ENCODE results near the gene RIMKLB.

RIMKLB gene

DNA sequence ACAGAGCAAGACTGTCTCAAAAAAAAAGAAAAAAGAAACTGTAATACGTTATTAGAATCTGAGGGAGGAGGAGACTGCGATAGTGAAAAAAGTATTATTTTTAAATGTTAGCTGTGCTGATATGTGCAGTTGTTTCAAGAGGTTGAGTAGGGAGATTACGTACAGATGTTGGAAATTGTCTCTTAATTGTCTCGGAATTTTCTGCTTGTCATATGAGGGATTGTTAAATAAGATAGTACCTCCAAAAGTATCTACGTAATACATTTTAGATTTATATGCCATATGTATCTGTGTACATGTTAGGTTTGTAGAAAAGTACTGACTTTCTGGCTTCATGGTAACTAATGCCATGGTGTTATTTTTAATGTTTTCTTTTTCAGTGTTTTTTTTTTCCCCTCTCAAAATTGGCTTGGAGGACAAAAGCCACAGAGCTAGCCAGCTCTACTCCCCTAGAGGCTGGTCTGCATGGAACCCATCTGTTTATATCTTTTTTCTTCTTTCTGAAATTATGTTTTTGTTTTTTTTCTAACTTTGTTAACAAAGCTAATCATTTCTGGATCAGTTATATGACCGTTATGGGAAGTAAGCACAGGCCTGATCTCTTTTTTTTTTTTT, 3.4 kb downstream of the RIMKLB start:
- TF ChIP-seq FOXP2 (optimal IDR thresholded peaks at IDR 0.05; ENCODE audit: borderline replicate concordance, extremely low read depth, extremely low read length, insufficient read depth) (no peak), POLR2AphosphoS5 (IDR thresholded peaks at IDR 0.05; ENCODE audit: low read depth, low read length) (no peak), TAF1 (IDR thresholded peaks at IDR 0.05; ENCODE audit: borderline replicate concordance, insufficient read depth, low read length) (no peak), SIN3A (IDR thresholded peaks at IDR 0.05; ENCODE audit: borderline replicate concordance, insufficient read depth, low read length) (no peak)
- TF ChIP-seq, protein P1, sequence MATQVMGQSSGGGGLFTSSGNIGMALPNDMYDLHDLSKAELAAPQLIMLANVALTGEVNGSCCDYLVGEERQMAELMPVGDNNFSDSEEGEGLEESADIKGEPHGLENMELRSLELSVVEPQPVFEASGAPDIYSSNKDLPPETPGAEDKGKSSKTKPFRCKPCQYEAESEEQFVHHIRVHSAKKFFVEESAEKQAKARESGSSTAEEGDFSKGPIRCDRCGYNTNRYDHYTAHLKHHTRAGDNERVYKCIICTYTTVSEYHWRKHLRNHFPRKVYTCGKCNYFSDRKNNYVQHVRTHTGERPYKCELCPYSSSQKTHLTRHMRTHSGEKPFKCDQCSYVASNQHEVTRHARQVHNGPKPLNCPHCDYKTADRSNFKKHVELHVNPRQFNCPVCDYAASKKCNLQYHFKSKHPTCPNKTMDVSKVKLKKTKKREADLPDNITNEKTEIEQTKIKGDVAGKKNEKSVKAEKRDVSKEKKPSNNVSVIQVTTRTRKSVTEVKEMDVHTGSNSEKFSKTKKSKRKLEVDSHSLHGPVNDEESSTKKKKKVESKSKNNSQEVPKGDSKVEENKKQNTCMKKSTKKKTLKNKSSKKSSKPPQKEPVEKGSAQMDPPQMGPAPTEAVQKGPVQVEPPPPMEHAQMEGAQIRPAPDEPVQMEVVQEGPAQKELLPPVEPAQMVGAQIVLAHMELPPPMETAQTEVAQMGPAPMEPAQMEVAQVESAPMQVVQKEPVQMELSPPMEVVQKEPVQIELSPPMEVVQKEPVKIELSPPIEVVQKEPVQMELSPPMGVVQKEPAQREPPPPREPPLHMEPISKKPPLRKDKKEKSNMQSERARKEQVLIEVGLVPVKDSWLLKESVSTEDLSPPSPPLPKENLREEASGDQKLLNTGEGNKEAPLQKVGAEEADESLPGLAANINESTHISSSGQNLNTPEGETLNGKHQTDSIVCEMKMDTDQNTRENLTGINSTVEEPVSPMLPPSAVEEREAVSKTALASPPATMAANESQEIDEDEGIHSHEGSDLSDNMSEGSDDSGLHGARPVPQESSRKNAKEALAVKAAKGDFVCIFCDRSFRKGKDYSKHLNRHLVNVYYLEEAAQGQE (IDR thresholded peaks at IDR 0.05; ENCODE audit: insufficient read depth in 1 of 2, low read depth in 2 of 2, low read length in 2 of 2): no peak

DNA sequence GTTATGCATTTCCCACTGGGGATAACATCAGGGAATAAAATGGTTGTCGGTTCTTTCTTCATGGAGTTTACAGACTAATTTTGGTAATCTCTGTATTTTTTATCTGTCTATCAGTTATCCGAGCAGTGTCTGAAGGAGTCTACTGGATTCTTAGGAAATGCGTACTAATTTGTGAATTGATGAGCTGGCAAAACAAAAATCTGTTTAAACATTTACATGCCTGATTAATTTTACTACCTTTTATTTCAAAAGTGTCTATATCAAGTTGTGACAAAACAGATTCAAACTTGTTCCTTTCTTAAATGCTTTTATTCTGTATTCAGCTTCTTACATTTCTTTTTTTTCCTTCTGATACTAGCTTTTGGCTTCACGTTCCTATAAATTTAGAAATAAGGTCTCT, 4.4 kb downstream of the RIMKLB start:
- TF ChIP-seq POLR2AphosphoS5 (IDR thresholded peaks at IDR 0.05; ENCODE audit: low read depth, low read length): no peak
- TF ChIP-seq TAF1 (IDR thresholded peaks at IDR 0.05; ENCODE audit: borderline replicate concordance, insufficient read depth, low read length): no peak
- TF ChIP-seq SIN3A (IDR thresholded peaks at IDR 0.05; ENCODE audit: borderline replicate concordance, insufficient read depth, low read length): no peak
- TF ChIP-seq, protein P1 (IDR thresholded peaks at IDR 0.05; ENCODE audit: insufficient read depth in 1 of 2, low read depth in 2 of 2, low read length in 2 of 2): no peak
- no peak for TF ChIP-seq FOXP2 (optimal IDR thresholded peaks at IDR 0.05; ENCODE audit: borderline replicate concordance, extremely low read depth, extremely low read length, insufficient read depth)

DNA sequence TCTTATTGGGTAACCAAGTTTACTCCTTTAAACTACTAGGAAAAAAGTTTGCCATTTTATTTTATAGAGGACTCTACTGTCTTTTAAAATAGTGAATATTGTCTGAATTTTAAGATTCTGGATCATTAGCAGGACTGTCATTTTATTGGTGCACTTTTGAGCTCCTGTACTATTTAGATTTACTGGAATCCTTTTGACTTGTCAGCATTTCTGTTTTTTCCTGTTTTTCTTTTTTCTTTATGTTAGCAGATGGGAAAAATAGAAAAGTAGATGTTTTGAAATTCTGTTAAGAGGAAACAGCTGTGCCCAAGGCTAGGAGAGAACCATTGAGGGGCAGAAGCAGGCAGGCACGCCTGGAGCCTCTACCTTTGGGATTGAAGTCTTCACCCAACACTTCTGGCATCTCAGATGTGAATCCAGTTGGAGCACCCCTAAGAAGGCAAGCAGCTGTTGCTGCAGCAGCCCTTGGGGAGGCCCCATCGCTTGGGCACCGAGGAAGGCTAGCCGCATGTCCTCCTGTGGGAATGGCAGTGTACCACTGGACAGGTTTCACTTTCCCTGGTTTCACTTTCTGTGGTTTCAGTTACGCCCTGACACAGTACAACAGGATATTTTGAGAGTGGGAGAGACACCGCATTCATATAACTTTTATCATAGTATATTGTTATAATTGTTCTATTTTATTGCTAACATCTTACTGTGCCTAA, 11.5 kb downstream of the RIMKLB start:
- TF ChIP-seq TAF1 (IDR thresholded peaks at IDR 0.05; ENCODE audit: borderline replicate concordance, insufficient read depth, low read length): no peak
- TF ChIP-seq, protein P1 (IDR thresholded peaks at IDR 0.05; ENCODE audit: insufficient read depth in 1 of 2, low read depth in 2 of 2, low read length in 2 of 2): no peak
- TF ChIP-seq FOXP2 (optimal IDR thresholded peaks at IDR 0.05; ENCODE audit: borderline replicate concordance, extremely low read depth, extremely low read length, insufficient read depth): no peak
- TF ChIP-seq POLR2AphosphoS5 (IDR thresholded peaks at IDR 0.05; ENCODE audit: low read depth, low read length): no peak
- TF ChIP-seq SIN3A (IDR thresholded peaks at IDR 0.05; ENCODE audit: borderline replicate concordance, insufficient read depth, low read length): no peak

DNA sequence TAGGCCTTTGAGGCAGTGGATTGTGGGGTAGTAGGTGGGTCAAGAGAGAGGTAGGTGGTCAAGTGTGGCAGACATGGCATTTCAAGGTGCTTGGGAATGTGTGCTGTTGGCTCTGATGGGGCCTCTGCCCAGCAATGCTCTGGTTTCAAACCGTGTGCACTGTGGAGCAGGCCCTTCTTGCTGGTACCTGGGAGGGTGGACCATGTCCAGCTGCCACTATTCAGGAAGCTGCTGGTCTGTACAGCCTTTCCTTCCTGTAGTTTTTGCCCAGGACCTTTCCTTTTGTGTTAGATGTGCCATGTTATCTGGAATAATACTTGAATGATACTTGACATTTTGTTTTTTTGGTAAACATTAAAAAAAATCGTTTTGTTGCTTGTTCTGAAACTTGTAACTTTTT, 14.8 kb downstream of the RIMKLB start:
- TF ChIP-seq SIN3A (IDR thresholded peaks at IDR 0.05; ENCODE audit: borderline replicate concordance, insufficient read depth, low read length): no peak
- TF ChIP-seq TAF1 (IDR thresholded peaks at IDR 0.05; ENCODE audit: borderline replicate concordance, insufficient read depth, low read length): no peak
- TF ChIP-seq, protein P1 (IDR thresholded peaks at IDR 0.05; ENCODE audit: insufficient read depth in 1 of 2, low read depth in 2 of 2, low read length in 2 of 2): no peak
- no peak for TF ChIP-seq FOXP2 (optimal IDR thresholded peaks at IDR 0.05; ENCODE audit: borderline replicate concordance, extremely low read depth, extremely low read length, insufficient read depth)
- no peak for TF ChIP-seq POLR2AphosphoS5 (IDR thresholded peaks at IDR 0.05; ENCODE audit: low read depth, low read length)

All from PFSK-1 (cell line).